ENCODE results near the gene PDCD5.
"Not testable (repeated sequence)": the region's sequence is repeated elsewhere in the genome, so short reads cannot be mapped to it uniquely, and the experiment has no call there.

PDCD5 gene

DNA sequence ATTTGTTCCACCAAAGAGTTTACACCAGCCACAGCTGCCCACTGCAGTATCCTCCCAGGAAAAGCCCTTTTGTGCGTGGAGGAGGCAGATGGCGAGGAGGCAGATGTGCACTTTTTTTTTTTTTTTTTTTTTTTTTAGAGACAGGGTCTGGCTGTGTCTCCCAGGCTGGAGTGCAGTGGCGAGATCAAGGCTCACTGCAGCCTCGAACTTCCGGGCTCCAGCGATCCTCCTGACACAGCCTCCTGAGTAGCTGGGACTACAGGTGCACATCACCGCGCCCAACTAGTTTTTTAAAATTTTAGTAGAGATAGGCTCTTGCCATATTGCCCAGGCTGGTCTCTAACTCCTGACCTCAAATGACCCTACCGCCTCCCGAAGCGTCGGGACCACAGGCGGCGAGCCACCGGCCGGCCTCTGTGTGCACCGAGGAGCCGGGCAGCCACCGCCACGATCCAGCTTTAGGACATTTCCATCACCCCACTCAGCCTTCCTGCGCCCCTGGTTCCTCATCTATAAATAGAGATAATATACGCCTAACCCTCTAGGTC lies 563 bp upstream of the PDCD5 start:
- no peak for DNase-seq

DNA sequence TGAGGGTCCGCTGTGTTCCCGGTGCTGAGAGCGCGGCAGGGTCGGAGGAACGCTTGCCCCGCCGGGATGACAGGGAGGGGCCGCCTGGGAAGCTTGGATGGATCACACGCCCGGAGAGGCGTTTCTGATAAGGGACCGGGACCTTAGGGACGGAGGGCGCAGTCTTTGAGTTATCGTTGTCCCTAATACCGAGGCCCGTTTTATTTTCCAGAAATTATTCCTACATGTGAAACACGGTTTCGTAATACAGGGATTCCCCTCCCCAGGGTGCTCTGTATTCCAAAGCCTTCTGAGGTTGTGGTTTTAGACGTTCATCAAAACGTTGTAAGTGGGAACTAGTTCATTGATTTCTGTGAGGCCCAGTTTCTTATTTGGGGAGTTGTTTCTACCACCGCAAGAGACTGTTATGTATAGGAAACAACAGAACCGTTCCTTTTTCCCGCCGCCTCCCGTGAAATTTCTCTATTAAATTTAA lies 752 bp downstream of the PDCD5 start:
- no peak for DNase-seq

DNA sequence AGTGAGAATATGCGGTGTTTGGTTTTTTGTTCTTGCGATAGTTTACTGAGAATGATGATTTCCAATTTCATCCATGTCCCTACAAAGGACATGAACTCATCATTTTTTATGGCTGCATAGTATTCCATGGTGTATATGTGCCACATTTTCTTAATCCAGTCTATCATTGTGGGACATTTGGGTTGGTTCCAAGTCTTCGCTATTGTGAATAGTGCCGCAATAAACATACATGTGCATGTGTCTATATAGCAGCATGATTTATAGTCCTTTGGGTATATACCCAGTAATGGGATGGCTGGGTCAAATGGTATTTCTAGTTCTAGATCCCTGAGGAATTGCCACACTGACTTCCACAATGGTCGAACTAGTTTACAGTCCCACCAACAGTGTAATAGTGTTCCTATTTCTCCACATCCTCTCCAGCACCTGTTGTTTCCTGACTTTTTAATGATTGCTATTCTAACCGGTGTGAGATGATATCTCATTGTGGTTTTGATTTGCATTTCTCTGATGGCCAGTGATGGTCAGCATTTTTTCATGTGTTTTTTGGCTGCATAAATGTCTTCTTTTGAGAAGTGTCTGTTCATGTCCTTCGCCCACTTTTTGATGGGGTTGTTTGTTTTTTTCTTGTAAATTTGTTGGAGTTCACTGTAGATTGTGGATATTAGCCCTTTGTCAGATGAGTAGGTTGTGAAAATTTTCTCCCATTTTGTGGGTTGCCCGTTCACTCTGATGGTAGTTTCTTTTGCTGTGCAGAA lies 6.9 kb downstream of the PDCD5 start:
- not testable (repeated sequence) for DNase-seq

DNA sequence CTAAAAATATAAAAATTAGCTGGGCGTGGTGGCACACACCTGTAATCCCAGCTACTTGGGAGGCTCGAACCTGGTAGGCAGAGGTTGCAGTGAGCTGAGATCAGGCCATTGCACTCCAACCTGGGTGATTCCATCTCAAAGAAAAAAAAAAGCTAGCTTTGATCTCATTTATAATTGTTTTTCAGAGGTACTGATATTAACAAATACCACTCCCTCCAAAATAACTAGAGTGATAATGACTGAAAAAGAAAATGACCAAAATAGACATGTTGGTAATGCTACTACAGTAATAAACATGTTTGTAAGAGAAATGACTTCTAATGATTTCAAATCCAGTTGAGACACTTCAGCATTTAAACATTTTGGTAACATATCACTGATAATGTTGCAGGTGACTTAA lies 13.0 kb downstream of the PDCD5 start:
- DNase-seq, result no peak

DNA sequence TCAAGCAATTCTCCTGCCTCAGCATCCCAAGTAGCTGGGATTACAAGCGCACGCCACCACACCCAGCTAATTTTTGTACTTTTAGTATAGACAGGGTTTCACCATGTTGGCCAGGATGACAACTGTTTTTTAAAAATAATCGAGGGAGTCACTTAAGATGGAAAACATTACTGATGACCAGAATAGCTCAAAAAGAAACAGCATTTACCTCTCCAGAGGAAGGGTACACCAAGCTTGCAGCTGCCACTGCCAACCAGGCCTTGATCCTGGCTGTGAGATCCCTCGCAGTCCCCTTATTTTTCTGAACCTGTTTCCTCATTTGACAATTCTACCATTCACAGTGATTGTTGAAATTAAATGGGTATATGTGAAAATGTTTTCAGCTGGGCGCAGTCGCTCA lies 14.5 kb downstream of the PDCD5 start:
- no peak for DNase-seq

DNA sequence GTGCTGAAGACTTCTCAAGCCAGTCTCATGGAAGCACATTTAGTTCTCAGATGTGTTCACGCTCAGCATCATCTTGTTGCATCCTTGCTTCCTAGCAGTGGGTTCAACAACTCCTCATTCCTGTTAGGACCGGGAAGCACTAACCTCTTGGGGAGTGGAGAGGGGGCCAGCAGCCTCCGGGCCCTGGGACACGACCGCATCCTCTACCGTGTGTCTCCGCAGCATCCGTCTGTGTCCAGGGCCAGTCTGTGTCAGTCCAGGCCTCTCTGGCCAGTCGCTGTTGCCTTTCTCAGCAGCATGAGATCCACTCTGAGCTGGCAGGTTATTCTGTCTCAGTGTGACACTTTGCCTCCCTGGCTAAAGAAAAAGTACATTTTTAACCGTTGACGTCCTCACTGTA lies 17.0 kb downstream of the PDCD5 start:
- no peak for DNase-seq

DNA sequence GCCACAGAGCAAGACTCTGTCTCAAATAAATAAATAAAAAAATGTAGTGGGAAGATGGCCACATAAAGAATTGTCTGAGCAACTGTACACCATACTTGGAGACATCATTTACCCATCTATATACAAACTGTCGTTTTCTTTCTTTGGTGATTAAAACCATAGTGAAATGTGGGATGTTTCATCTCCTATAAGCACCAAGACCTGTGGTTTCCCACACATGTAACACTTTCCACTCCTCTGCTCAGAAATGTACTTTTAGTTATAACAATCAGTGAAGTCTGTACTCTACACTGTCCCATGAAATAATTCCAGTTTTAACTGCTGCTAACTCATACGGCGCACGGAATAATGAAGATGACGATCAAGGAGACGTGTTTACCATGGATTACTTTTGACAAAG lies 18.3 kb downstream of the PDCD5 start:
- no peak for DNase-seq

DNA sequence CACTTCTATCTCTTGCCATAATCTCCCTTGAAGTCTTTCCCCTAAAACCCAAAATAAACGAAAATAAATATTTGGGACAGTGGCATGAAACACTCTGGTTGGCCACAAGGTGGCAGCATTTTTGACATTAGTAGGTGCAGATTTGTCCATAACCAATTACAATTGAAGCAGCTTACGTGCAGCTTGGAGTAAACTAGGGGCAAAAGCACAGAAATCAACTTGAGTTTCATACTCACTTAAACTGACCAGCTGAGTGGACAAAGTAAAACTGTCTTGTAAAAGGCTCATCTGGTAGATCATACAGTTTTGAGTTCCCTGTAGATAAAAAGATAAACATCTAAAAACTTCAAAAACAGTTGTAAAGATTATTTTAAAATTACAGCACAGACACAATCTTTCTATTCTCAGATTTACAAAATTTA lies 18.8 kb downstream of the PDCD5 start:
- DNase-seq, result no peak

DNA sequence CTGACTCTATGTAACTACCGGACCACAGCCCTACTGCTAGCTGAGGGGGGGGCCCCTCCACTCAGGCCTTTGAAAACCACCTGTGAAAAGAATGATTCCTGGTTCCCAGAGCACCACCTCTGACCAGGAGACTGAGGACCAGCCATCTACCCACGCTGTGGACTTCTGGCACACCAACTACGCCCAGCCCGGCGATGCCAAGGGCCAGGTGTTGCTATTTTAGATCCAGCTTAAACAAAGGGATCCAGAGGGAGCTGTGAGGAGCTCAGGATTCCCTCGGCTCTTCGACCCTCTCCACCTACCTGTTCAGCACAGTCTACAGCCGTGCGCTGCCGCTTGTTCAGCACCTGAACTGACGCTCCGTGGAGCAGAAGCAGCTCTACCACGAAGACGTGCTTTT lies 23.0 kb downstream of the PDCD5 start:
- DNase-seq, result no peak

DNA sequence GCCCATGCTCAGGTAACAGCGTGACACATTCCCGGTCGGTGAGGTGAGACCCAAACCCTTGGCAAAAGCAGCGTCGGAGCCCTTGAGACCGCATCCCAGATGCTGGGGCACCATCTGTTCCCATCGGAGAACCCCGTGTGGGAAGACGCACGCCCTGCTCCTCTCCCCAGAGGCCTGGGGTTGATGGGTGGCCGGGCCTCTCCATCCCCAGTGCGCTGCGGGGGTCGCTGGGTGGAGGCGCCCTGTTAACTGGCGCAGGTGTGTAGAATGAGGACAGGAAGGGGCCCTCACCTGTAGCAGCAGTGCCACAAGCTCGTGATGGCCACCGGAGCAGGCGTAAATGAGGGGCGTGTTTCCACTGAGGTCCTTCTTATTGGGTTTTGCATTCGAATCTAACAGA lies 24.6 kb downstream of the PDCD5 start:
- no peak for DNase-seq

DNA sequence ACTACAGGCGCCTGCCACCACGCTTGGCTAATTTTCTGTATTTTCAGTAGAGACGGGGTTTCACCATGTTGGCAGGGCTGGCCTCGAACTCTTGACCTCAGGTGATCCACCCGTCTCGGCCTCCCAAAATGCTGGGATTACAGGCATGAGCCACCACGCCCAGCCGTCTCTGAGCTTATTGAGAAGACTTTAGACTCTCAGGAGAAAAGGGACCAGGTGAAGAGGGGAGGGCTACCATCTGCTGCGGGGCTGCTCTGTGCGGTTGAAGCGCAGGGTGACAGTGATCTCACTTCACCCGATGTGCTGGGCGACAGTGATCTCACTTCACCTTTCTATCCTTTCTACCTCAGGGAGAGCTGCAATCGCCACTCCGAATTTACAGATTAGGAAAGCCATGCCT lies 25.3 kb downstream of the PDCD5 start:
- DNase-seq, result no peak

DNA sequence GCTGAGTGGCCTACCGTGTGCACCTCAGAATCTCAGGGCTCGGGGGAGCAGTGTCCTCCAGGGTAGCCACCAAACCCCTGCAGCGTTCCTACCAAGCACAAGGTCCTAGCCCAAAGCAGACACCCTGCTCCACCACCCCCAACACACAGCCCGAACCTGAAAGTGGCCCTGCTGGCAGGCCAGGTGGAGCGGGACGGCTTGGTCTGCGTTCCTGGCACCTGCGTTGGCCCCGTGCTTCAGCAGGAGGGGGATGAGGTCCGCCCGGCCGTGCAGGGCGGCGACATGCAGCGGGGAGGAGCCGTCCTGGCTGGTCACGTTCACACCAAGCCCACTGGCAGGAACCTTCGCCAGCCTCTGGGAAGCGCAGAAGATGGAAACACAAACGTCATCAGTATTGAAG lies 26.5 kb downstream of the PDCD5 start:
- no peak for DNase-seq

DNA sequence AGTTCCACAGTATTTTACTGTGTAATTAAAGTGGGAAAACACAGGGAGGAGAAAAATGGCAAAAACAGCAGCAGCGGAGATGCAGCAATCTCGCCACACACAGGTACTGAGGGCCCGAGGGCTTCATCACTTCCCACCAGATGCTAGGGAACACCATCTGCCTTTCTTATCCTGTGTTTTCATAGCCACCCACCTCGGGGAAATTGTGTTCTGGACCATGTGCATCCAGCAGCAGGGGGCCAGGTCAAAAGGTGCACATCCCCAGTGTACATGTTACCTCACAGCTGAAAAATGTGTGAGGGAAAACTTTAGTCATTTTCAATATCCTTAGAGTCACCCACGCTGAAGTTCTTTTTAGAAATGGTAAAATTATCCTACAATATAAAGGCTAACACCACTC lies 30.2 kb downstream of the PDCD5 start:
- no peak for DNase-seq

DNA sequence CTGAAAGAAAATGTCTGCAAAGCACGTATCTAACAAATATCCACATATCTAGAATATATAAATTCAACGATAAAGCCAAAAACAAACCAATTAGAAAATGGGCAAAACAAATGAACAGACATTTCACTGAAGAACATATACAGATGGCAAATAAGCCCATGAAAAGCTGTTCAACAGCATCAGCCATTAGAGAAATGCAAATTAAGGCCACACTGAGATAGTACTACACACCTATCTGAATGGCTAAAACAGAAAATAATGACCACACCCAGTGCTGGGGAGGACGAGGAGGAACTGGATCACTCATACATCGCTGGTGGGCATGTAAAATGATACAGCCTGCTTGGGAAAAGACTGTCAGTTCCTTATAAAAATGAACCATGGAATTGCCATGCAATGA lies 32.0 kb downstream of the PDCD5 start:
- DNase-seq, result no peak

DNA sequence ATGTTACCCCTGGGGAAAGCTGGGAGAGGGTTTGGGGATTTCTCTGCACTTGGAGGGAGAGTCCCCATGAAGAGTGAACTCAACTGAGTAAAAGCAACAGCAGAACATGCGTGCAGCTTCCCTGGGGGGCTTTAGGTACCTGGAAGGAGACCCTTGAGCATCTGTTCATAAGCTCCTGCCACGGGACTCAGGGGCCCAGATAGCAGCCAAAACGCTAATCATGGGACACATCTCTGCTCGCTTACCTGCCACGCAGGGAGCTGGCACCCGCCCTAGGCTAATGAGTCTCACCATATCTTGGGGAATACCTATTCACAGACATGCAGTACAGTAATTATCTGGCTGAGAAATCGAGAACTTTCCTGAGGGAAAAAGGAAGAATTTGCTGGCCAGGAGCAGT lies 33.9 kb downstream of the PDCD5 start:
- DNase-seq, result no peak

DNA sequence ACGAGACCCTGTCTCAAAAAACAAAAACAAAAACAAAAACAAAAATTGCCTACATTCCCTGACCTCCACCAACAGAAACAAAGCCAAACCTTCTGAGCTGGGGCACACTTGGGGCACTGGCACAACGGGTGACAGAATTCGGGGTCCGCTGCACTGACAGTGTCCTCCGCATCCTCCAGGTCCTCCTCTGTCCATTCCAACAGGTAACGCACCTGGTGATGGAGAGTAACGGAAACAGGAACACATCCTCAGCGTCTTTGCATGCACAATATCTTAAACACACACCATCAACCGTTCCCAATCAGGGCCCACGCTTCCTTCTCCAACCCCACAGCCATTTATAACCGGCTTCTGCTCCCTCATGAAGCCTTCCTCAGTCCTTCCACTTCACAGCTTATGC lies 34.6 kb downstream of the PDCD5 start:
- no peak for DNase-seq

DNA sequence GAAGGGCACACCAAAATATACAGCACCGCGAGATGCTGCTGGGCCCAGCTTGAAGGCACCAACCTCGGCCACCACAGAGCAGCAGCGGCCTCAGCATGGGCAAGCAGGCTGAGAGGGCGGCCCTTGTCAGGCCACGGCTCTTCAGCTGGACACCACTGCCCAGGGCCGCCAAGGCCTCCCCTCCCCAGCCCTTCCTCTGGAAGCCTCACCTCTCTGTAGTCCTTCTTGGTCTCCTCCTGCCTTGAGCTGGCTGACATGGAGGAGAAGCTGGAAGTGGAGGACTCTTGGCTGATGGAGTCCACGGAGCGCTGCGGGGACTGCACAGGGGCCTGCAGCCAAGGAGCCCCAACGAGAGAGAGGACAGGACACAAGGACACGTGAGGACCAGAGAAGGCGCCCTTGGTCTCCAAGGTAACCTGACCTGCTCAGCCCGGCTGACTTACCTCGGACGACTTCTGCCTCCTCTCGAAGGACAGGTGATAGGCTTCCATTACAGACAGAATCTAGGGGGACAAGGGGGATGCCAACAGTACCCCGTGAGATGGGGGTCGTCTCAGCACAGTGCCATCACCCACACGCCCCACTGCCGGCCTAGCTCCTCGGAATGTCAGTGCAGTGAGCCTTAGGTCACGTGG lies 38.2 kb downstream of the PDCD5 start:
- no peak for DNase-seq

DNA sequence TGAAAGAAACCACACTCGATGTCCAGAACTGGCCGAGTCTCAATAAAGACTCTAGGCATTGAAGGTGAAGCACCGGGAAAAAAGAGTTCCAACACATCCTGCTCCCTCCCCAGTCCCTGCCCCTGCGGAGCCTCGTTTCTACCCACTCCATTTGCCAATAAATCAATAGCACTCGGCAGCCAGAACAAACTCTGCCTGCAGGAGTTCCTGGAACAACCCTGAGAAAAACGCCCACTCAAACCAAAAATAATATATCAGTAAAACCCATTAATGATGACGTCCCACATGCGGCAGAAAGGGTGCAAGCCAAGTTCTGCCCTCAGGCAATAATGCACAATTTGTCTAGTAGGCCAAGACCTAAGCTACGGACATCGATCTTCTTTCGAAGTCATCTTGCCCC lies 41.0 kb downstream of the PDCD5 start:
- DNase-seq, result no peak

DNA sequence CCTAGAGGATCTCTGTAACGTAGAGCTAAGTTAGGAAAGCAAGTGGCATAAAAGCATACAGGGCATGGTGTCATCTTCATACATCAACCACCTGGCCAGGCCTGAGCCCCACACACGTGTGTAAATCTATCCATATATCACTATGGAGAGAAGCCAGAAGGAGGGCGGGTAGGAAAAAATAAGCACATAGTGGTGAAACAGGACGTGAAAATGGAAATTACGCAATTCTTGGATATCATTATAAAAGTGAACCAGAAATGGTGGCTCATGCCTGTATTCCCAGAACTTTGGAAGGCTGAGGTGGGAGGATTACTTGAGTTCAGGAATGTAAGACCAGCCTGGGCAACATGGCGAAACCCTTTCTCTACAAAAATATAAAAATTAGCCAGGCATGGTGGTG lies 43.4 kb downstream of the PDCD5 start:
- DNase-seq, result no peak

DNA sequence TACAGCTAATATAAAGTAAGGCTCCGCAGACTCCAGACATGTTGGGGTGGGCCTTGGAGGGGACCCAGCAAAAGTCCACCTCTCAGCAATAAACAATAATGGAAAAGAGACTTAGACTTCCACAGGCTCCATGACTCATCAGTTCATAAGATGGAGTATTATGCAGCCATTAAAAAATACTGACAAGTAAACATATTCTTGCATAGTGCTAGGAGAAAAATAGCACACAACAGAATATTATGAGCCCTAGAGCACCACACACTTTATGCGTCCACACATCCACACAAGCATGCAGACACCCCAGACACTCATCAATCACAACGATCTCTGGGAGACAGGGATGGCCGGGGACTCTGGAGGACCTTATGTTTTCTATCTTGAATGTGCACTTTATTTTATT lies 46.0 kb downstream of the PDCD5 start:
- no peak for DNase-seq

DNA sequence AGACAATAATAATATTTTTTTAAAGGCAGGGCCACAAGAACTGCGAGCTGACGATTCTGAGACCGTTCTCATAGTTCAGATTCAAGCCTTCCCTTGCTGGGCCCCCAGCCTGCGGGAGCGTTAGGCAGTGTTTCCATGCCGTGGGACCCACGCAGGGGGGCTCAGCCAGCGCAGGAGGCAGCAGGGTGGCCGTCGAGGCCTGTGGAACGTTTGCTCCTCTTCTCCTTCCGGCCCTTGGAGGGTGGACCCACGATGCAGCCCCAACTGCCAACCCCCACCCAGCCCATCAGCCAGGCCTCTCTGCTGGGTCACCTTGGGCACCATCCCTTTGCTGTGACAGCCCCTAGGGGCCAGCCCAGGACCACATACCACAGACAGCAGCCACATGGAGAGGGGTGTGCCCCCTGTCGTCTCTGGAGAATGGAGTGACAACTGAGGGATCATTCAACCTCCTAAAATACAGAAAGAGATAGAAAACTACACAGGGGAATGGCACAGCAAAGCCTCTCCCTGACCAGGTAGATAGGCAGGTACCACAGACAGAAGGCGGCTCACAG lies 46.8 kb downstream of the PDCD5 start:
- DNase-seq, result no peak

DNA sequence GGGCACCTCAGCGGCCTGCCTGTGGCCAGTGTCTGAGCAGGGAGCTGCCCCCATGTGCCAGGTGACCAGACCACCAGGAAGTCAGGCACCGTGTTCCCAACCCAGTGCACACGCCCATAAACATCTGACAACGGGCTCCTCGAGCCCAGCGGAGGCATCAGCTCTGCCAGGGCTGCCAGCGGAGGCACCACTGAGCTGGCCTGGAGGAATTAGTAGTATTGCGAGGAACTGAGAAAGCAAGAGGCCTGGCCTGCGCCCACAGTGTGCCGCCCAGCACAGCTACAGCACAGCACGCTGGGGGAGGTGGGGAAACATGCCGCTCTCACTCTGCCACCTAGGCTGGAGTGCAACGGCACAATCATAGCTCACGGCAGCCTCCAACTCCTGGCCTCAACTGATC lies 49.3 kb downstream of the PDCD5 start:
- DNase-seq, result no peak

DNA sequence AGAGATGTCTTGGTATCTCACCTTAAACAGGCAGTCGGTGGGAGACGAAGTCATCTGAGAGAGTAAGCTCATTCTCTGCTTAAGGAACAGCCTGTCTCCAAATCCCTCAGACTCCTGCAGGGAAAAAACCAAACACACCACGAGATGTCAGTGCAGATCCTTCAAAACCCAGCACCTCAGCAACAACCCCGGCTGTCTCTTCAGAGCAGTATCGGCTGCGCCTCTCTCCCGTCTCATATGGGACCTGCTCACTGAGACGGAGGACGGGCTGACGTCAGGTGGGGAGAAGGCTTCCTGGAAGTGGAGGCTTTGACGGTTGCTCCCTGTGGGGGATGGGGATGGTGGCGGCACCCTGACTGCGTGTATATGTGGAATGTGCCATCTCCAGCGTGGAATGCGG lies 50.4 kb downstream of the PDCD5 start:
- no peak for DNase-seq
